NCI-H1417 treated with DMSO at 0.1 percent for 48 hours (cell line): Measurements from ENCODE around the gene ADIRF.
"Not testable (repeated sequence)": the region's sequence is repeated elsewhere in the genome, so short reads cannot be mapped to it uniquely, and the experiment has no call there.

Experiments
- DNase-seq: peaks from one replicate; lab custom pipeline; 2025; lab: John Stamatoyannopoulos, UW

ADIRF gene

GRCh38 chr10:86968271-86968993 lies at the start of gene ADIRF:
TSS of gene ADIRF (plus strand) at chr10:86968482. CDS start at chr10:86968545, 63 bp downstream.
- no peak for DNase-seq

GRCh38 chr10:86922553-86922961 lies 45.7 kb upstream of the ADIRF start:
- DNase-seq: no peak

- no peak for DNase-seq
Measured at GRCh38 chr10:86929468-86930380, 38.6 kb upstream of the ADIRF start.

- no peak for DNase-seq
Measured at GRCh38 chr10:86931872-86932271, 36.4 kb upstream of the ADIRF start.

- DNase-seq: no peak
Measured at GRCh38 chr10:86932674-86933073, 35.6 kb upstream of the ADIRF start.

- not testable (repeated sequence) for DNase-seq
Measured at GRCh38 chr10:86934162-86934711, 34.0 kb upstream of the ADIRF start.

GRCh38 chr10:86936661-86937501 lies 31.4 kb upstream of the ADIRF start:
- DNase-seq: no peak

- no peak for DNase-seq
Measured at GRCh38 chr10:86937502-86938154, 30.7 kb upstream of the ADIRF start.

- no peak for DNase-seq
Measured at GRCh38 chr10:86938260-86938659, 30.0 kb upstream of the ADIRF start.

- DNase-seq: not testable (repeated sequence)
Measured at GRCh38 chr10:86940076-86940475, 28.2 kb upstream of the ADIRF start.

GRCh38 chr10:86940677-86941076 lies 27.6 kb upstream of the ADIRF start:
- DNase-seq: no peak

GRCh38 chr10:86941426-86941825 lies 26.9 kb upstream of the ADIRF start:
- DNase-seq: no peak

GRCh38 chr10:86941991-86942421 lies 26.3 kb upstream of the ADIRF start:
- DNase-seq: no peak

GRCh38 chr10:86942441-86943315 lies 25.6 kb upstream of the ADIRF start:
- no peak for DNase-seq

- no peak for DNase-seq
Measured at GRCh38 chr10:86943316-86944030, 24.8 kb upstream of the ADIRF start.

GRCh38 chr10:86944031-86944419 lies 24.3 kb upstream of the ADIRF start:
- DNase-seq: no peak

GRCh38 chr10:86944471-86944870 lies 23.8 kb upstream of the ADIRF start:
- no peak for DNase-seq

GRCh38 chr10:86944907-86945306 lies 23.4 kb upstream of the ADIRF start:
- DNase-seq: no peak

GRCh38 chr10:86945361-86946212 lies 22.7 kb upstream of the ADIRF start:
- no peak for DNase-seq
